Vagina (tissue), 2 donors: ENCODE data around the gene TTC23L. TPM values are rescaled to one million over a fixed set of nuclear protein-coding genes. Genes with fewer than 3 reads are reported as not detected.

Source experiments
- DNase-seq, 2 donors: peaks; one replicate each; pipeline ENCODE4 v3.0.0-alpha.2; 2017; ENCODE audit errors: extremely low spot score in 2 of 2
- H3K27ac ChIP-seq: fragments of 200-600 bp; sonication (generic); one replicate; pipeline ENCODE4 v1.5.1; 2019
- H3K27me3 ChIP-seq: fragments of 200-600 bp; sonication (generic); one replicate; pipeline ENCODE4 v1.5.1; 2019
- H3K36me3 ChIP-seq, 2 donors: fragments of 200-600 bp; sonication (generic); one replicate each; pipeline ENCODE4 v1.5.1; 2017 to 2019
- H3K4me1 ChIP-seq: fragments of 200-600 bp; sonication (generic); one replicate; pipeline ENCODE4 v1.5.1; 2019
- H3K4me3 ChIP-seq, 2 donors: fragments of 200-600 bp; sonication (generic); 1 replicate in 1 of 2; 2 replicates in 1 of 2; pipeline ENCODE4 v1.5.1; 2016 to 2019
- H3K9me3 ChIP-seq: fragments of 200-600 bp; sonication (generic); one replicate; pipeline ENCODE4 v1.5.1; 2019
- POLR2A ChIP-seq, 2 donors: fragments of 450-650 bp; IDR thresholded peaks; one replicate each; pipeline ENCODE4 v1.6.1; 2017; ENCODE audit warnings: antibody characterized with exemption in 2 of 2, mild to moderate bottlenecking in 2 of 2, moderate library complexity in 2 of 2
- POLR2AphosphoS5 ChIP-seq, 2 donors: sonication (generic); formaldehyde crosslinking; IDR thresholded peaks; one replicate each; pipeline ENCODE4 v1.9.0; 2017; ENCODE audit warnings: antibody characterized with exemption in 2 of 2, mild to moderate bottlenecking in 2 of 2, low read depth in 1 of 2; ENCODE audit not compliant: insufficient read depth in 1 of 2
- intact Hi-C: fragments of 100-400 bp; cut with DNase I; formaldehyde crosslinking; loops from one replicate; pipeline ENCODE4 v1.15.1; 2023
- total RNA-seq: library from RNA; depleted of rRNA; stranded (reverse); fragments of >200 nt; gene quantifications from one replicate; pipeline ENCODE4 v1.2.3, GENCODE V29; 2016
- TF ChIP-seq, protein P1 (sequence below), 3 experiments: fragments of 450-650 bp in 2 of 3; fragments of 200-600 bp in 1 of 3; sonication (generic) in 1 of 3; IDR thresholded peaks; one replicate each; pipeline ENCODE4 v1.5.1; 2017 to 2019; ENCODE audit warnings: antibody characterized with exemption in 3 of 3, mild to moderate bottlenecking in 2 of 3, moderate library complexity in 2 of 3

Gene TTC23L
- total RNA-seq, 1 donor from 2014 or later: 0.25 TPM

GRCh38 chr5:34865091-34865490 lies 26.1 kb downstream of the TTC23L start:
- intact Hi-C loops: no loop called here
- Histone ChIP-seq H3K4me3 (no peak overlapping the region), H3K9me3 (no peaks in the 10 kb centered on the region), H3K4me1 (peaks cover 6% of the 10 kb centered on the region), H3K36me3 (no peaks in the 10 kb centered on the region), H3K27me3 (no peaks in the 10 kb centered on the region), H3K27ac (no peak overlapping the region)
- DNase-seq: no peak
- TF ChIP-seq POLR2AphosphoS5 (IDR thresholded peaks at IDR 0.05; ENCODE audit: insufficient read depth in 1 of 2, low read depth in 1 of 2): no peak
- TF ChIP-seq, protein P1, sequence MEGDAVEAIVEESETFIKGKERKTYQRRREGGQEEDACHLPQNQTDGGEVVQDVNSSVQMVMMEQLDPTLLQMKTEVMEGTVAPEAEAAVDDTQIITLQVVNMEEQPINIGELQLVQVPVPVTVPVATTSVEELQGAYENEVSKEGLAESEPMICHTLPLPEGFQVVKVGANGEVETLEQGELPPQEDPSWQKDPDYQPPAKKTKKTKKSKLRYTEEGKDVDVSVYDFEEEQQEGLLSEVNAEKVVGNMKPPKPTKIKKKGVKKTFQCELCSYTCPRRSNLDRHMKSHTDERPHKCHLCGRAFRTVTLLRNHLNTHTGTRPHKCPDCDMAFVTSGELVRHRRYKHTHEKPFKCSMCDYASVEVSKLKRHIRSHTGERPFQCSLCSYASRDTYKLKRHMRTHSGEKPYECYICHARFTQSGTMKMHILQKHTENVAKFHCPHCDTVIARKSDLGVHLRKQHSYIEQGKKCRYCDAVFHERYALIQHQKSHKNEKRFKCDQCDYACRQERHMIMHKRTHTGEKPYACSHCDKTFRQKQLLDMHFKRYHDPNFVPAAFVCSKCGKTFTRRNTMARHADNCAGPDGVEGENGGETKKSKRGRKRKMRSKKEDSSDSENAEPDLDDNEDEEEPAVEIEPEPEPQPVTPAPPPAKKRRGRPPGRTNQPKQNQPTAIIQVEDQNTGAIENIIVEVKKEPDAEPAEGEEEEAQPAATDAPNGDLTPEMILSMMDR (IDR thresholded peaks at IDR 0.05): no peak

DNA sequence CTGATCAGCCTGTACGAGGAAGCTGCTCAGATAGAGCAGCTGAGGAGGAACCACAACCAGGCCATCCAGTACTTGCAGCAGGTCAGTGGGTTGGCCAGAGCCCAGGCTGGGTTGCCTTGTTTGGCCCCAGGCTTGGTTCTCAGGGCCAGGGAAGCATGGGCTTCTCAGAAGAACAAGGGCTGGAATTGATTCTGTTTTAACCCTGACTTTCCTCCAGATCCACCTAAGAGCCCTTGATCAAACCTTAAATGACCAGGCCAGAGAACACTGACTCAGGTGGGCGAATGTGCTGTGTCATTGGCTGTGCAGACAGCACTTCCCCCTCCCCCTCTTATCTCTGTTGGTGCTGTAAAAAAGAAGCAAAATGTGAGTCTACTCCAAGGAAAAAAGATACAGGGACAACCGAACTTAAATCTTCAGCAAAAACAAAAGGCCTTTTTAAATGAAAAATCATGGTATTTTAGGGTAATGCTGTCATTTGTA lies 28.1 kb downstream of the TTC23L start:
- Histone ChIP-seq H3K4me1 (peaks cover 6% of the 10 kb centered on the region), H3K4me3 (no peak overlapping the region), H3K27ac (no peak overlapping the region), H3K36me3 (no peaks in the 10 kb centered on the region), H3K9me3 (no peaks in the 10 kb centered on the region), H3K27me3 (no peaks in the 10 kb centered on the region)
- DNase-seq: no peak
- intact Hi-C loops: no loop called here
- TF ChIP-seq POLR2A (IDR thresholded peaks at IDR 0.05) (no peak), POLR2AphosphoS5 (IDR thresholded peaks at IDR 0.05; ENCODE audit: insufficient read depth in 1 of 2, low read depth in 1 of 2) (no peak)
- TF ChIP-seq, protein P1 (IDR thresholded peaks at IDR 0.05): no peak

- TF ChIP-seq POLR2A (IDR thresholded peaks at IDR 0.05): no peak
- TF ChIP-seq, protein P1 (IDR thresholded peaks at IDR 0.05): no peak
- TF ChIP-seq POLR2AphosphoS5 (IDR thresholded peaks at IDR 0.05; ENCODE audit: insufficient read depth in 1 of 2, low read depth in 1 of 2): no peak
- H3K27ac ChIP-seq: no peak overlapping the region
- H3K4me3 ChIP-seq: no peak overlapping the region
- no peak for DNase-seq
- no peaks in the 10 kb centered on the region for H3K9me3 ChIP-seq
- intact Hi-C loops: no loop called here
- no peaks in the 10 kb centered on the region for H3K27me3 ChIP-seq
- no peaks in the 10 kb centered on the region for H3K36me3 ChIP-seq
- peaks cover 6% of the 10 kb centered on the region for H3K4me1 ChIP-seq
These were observed 28.7 kb downstream of the TTC23L start for GRCh38 chr5:34867660-34868059.

DNA sequence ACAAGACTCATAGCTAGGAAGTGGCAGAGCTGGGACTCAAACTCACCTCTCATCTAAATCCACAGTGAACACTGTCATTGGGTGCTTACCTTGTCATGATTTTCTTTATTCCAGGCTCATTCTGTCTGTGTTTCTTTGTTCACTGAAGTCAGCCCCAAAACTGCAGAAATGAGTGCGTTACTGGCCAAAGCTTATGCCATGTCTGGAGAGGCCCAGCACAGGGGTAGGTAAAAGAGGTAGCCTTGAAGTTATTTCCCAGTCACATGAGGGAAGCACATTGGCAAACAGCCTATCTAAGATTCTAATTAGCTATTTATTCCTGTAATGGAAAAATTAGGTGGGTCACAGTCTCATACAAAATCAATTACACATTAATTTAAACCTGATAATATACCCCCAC lies 29.8 kb downstream of the TTC23L start:
- Histone ChIP-seq H3K4me3 (no peak overlapping the region), H3K27ac (no peak overlapping the region), H3K27me3 (no peaks in the 10 kb centered on the region), H3K36me3 (no peaks in the 10 kb centered on the region), H3K4me1 (peaks cover under 1% of the 10 kb centered on the region), H3K9me3 (no peaks in the 10 kb centered on the region)
- TF ChIP-seq POLR2A (IDR thresholded peaks at IDR 0.05): no peak
- TF ChIP-seq POLR2AphosphoS5 (IDR thresholded peaks at IDR 0.05; ENCODE audit: insufficient read depth in 1 of 2, low read depth in 1 of 2): no peak
- TF ChIP-seq, protein P1 (IDR thresholded peaks at IDR 0.05): no peak
- intact Hi-C loops: no loop called here
- no peak for DNase-seq

DNA sequence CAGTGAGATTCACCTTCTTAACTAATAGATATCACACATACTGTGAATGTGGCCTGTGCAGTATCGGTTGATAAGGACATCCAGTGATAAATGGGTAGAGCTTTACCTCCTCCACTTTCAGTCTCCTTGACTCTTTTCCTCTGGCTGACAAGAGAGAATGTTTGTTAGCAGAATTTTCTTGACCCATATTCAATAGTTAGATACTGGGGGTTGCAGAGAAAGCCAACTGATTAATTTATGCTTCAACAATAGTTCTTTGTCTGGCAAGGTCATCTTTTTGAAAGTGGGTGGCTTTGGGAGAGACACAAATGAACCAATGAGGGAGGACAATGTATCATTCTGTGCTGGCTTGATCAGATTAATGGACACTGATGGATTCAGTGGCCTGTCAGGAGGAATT lies 30.3 kb downstream of the TTC23L start:
- no peaks in the 10 kb centered on the region for H3K4me1 ChIP-seq
- no peak overlapping the region for H3K27ac ChIP-seq

More for the DNA sequence above, 30.3 kb downstream of the TTC23L start:
- H3K4me3 ChIP-seq: no peak overlapping the region
- no peaks in the 10 kb centered on the region for H3K27me3 ChIP-seq
- H3K9me3 ChIP-seq: no peaks in the 10 kb centered on the region
- DNase-seq: no peak
- intact Hi-C loops: no loop called here
- H3K36me3 ChIP-seq: no peaks in the 10 kb centered on the region
- TF ChIP-seq POLR2A (IDR thresholded peaks at IDR 0.05): no peak
- no peak for TF ChIP-seq POLR2AphosphoS5 (IDR thresholded peaks at IDR 0.05; ENCODE audit: insufficient read depth in 1 of 2, low read depth in 1 of 2)
- TF ChIP-seq, protein P1 (IDR thresholded peaks at IDR 0.05): no peak
